ENCODE measurements around the gene COLGALT1. TPM values are rescaled to one million over a fixed set of nuclear protein-coding genes. Genes with fewer than 3 reads are reported as not detected.

Gene COLGALT1
- total and polyA plus RNA-seq, 4 donors: 14.4 to 32.2 (median 22.5) TPM

- Histone ChIP-seq H3K36me3 (ENCODE audit: control insufficient read depth in 4 of 4, insufficient read depth in 3 of 4, low read depth in 1 of 4, low read length in 3 of 4) (no peaks in the 10 kb centered on the region), H3K4me3 (ENCODE audit: low read depth in 1 of 3, low read length in 3 of 3) (no peak overlapping the region), H3K27ac (ENCODE audit: low read depth in 1 of 2, low read length in 2 of 2) (no peak overlapping the region), H3K9ac (ENCODE audit: low read depth in 1 of 2, low read length in 2 of 2) (no peak overlapping the region), H3K27me3 (ENCODE audit: control insufficient read depth in 4 of 4, insufficient read depth in 4 of 4, low read length in 3 of 4) (peaks cover 0 to 2% (median 0%) of the 10 kb centered on the region in 4 donors), H3K4me1 (ENCODE audit: control insufficient read depth in 4 of 4, insufficient read depth in 4 of 4, low read length in 3 of 4) (peaks cover 5 to 11% (median 8%) of the 10 kb centered on the region in 4 donors), H3K9me3 (ENCODE audit: control insufficient read depth in 4 of 4, low read length in 3 of 4) (no peaks in the 10 kb centered on the region)
- WGBS: 74% methylated on average over 6 of the region's 6 CpGs
- DNase-seq (ENCODE audit: low spot score): no peak
- TF ChIP-seq YY1 (IDR thresholded peaks at IDR 0.05) (no peak), RAD21 (IDR thresholded peaks at IDR 0.05) (no peak), FOXA2 (IDR thresholded peaks at IDR 0.05) (no peak), HNF4G (IDR thresholded peaks at IDR 0.05) (no peak), REST (IDR thresholded peaks at IDR 0.05) (no peak), HNF4A (conservative IDR thresholded peaks at IDR 0.05) (no peak)
Measured at GRCh38 chr19:17536955-17537354, 18.5 kb upstream of the COLGALT1 start.

GRCh38 chr19:17538684-17539237 lies 16.7 kb upstream of the COLGALT1 start:
- Histone ChIP-seq H3K4me1 (ENCODE audit: control insufficient read depth in 4 of 4, insufficient read depth in 4 of 4, low read length in 3 of 4) (peaks cover 5 to 11% (median 8%) of the 10 kb centered on the region in 4 donors), H3K9ac (ENCODE audit: low read depth in 1 of 2, low read length in 2 of 2) (no peak overlapping the region), H3K9me3 (ENCODE audit: control insufficient read depth in 4 of 4, low read length in 3 of 4) (no peaks in the 10 kb centered on the region), H3K4me3 (ENCODE audit: low read depth in 1 of 3, low read length in 3 of 3) (peak overlapping the region in 1 of 3 donors; percentile 32), H3K27me3 (ENCODE audit: control insufficient read depth in 4 of 4, insufficient read depth in 4 of 4, low read length in 3 of 4) (peaks cover 0 to 2% (median 0%) of the 10 kb centered on the region in 4 donors), H3K27ac (ENCODE audit: low read depth in 1 of 2, low read length in 2 of 2) (no peak overlapping the region), H3K36me3 (ENCODE audit: control insufficient read depth in 4 of 4, insufficient read depth in 3 of 4, low read depth in 1 of 4, low read length in 3 of 4) (no peaks in the 10 kb centered on the region)
- WGBS: 7% methylated on average over 13 of the region's 13 CpGs
- TF ChIP-seq HNF4G (IDR thresholded peaks at IDR 0.05): no peak
- no peak for TF ChIP-seq EGR1 (IDR thresholded peaks at IDR 0.05; ENCODE audit: low read depth in 2 of 2)
- TF ChIP-seq YY1 (IDR thresholded peaks at IDR 0.05): no peak
- no peak for TF ChIP-seq SP1 (IDR thresholded peaks at IDR 0.05)
- TF ChIP-seq NR2F2 (IDR thresholded peaks at IDR 0.05): no peak
- no peak for TF ChIP-seq RXRA (IDR thresholded peaks at IDR 0.05)
- no peak for TF ChIP-seq TAF1 (conservative IDR thresholded peaks at IDR 0.05)
- no peak for TF ChIP-seq GABPA (IDR thresholded peaks at IDR 0.05 in 1 of 2, conservative IDR thresholded peaks at IDR 0.05 in 1 of 2)
- no peak for TF ChIP-seq ZBTB33 (IDR thresholded peaks at IDR 0.05)
- no peak for TF ChIP-seq RAD21 (IDR thresholded peaks at IDR 0.05)
- TF ChIP-seq FOXA2 (IDR thresholded peaks at IDR 0.05): no peak
- TF ChIP-seq ATF3 (IDR thresholded peaks at IDR 0.05): no peak
- no peak for TF ChIP-seq CTCF (IDR thresholded peaks at IDR 0.05; ENCODE audit: low read depth, low read length, missing input control)
- TF ChIP-seq FOXA1 (IDR thresholded peaks at IDR 0.05): no peak
- TF ChIP-seq HNF4A (conservative IDR thresholded peaks at IDR 0.05): no peak
- DNase-seq (ENCODE audit: low spot score): no peak
